ENCODE results near the gene LRRC2.
"Not testable (repeated sequence)": the region's sequence is repeated elsewhere in the genome, so short reads cannot be mapped to it uniquely, and the experiment has no call there.

DNA sequence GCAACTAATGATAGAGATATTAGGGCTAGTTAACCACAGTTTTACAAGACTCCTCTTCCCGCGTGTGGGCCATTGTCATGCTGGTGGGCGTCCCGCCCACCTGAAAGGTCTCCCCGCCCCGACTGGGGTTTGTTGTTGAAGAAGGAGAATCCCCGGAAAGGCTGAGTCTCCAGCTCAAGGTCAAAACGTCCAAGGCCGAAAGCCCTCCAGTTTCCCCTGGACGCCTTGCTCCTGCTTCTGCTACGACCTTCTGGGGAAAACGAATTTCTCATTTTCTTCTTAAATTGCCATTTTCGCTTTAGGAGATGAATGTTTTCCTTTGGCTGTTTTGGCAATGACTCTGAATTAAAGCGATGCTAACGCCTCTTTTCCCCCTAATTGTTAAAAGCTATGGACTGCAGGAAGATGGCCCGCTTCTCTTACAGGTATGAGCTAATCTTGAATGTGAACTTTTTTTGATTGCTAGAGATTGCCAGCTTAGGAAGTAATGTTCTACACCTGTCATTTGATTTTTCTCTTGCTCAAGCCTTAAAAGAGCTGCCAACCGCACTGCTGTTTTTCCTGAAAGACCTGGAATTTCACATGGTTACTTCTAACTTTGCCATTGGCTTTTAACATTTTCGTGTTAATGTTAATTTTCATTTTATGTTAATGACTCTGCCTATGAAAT lies 11.6 kb upstream of the LRRC2 start:
- not testable (repeated sequence) for TF ChIP-seq RELA (CRISPR knock-in tag; IDR thresholded peaks at IDR 0.05); MYC (CRISPR knock-in tag; IDR thresholded peaks at IDR 0.05; ENCODE audit: borderline replicate concordance); CHD2 (IDR thresholded peaks at IDR 0.05; ENCODE audit: low read depth, low read length); ZNF670 (CRISPR knock-in tag; IDR thresholded peaks at IDR 0.05; ENCODE audit: borderline replicate concordance); POLR2A (IDR thresholded peaks at IDR 0.05; ENCODE audit: insufficient read depth in 1 of 2, low read depth in 2 of 2, low read length in 2 of 2)
- TF ChIP-seq, protein P1, sequence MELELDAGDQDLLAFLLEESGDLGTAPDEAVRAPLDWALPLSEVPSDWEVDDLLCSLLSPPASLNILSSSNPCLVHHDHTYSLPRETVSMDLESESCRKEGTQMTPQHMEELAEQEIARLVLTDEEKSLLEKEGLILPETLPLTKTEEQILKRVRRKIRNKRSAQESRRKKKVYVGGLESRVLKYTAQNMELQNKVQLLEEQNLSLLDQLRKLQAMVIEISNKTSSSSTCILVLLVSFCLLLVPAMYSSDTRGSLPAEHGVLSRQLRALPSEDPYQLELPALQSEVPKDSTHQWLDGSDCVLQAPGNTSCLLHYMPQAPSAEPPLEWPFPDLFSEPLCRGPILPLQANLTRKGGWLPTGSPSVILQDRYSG (CRISPR knock-in tag; IDR thresholded peaks at IDR 0.05): not testable (repeated sequence)
- TF ChIP-seq, protein P2, sequence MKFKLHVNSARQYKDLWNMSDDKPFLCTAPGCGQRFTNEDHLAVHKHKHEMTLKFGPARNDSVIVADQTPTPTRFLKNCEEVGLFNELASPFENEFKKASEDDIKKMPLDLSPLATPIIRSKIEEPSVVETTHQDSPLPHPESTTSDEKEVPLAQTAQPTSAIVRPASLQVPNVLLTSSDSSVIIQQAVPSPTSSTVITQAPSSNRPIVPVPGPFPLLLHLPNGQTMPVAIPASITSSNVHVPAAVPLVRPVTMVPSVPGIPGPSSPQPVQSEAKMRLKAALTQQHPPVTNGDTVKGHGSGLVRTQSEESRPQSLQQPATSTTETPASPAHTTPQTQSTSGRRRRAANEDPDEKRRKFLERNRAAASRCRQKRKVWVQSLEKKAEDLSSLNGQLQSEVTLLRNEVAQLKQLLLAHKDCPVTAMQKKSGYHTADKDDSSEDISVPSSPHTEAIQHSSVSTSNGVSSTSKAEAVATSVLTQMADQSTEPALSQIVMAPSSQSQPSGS (CRISPR knock-in tag; IDR thresholded peaks at IDR 0.05): not testable (repeated sequence)
- TF ChIP-seq, protein P3, sequence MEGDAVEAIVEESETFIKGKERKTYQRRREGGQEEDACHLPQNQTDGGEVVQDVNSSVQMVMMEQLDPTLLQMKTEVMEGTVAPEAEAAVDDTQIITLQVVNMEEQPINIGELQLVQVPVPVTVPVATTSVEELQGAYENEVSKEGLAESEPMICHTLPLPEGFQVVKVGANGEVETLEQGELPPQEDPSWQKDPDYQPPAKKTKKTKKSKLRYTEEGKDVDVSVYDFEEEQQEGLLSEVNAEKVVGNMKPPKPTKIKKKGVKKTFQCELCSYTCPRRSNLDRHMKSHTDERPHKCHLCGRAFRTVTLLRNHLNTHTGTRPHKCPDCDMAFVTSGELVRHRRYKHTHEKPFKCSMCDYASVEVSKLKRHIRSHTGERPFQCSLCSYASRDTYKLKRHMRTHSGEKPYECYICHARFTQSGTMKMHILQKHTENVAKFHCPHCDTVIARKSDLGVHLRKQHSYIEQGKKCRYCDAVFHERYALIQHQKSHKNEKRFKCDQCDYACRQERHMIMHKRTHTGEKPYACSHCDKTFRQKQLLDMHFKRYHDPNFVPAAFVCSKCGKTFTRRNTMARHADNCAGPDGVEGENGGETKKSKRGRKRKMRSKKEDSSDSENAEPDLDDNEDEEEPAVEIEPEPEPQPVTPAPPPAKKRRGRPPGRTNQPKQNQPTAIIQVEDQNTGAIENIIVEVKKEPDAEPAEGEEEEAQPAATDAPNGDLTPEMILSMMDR (CRISPR knock-in tag; IDR thresholded peaks at IDR 0.05): not testable (repeated sequence)

All from HepG2 (cell line).